Fibroblast of skin of scalp (primary cell): ENCODE results near the gene PCDHA1.
"Not testable (repeated sequence)": the region's sequence is repeated elsewhere in the genome, so short reads cannot be mapped to it uniquely, and the experiment has no call there.

Experiments used
- DNase-seq: peaks from one replicate; pipeline ENCODE4 v3.0.0-alpha.2; 2013

The PCDHA1 gene

GRCh38 chr5:140849831-140850634 is 64.1 kb downstream of the PCDHA1 start:
- DNase-seq = not testable (repeated sequence)

DNA sequence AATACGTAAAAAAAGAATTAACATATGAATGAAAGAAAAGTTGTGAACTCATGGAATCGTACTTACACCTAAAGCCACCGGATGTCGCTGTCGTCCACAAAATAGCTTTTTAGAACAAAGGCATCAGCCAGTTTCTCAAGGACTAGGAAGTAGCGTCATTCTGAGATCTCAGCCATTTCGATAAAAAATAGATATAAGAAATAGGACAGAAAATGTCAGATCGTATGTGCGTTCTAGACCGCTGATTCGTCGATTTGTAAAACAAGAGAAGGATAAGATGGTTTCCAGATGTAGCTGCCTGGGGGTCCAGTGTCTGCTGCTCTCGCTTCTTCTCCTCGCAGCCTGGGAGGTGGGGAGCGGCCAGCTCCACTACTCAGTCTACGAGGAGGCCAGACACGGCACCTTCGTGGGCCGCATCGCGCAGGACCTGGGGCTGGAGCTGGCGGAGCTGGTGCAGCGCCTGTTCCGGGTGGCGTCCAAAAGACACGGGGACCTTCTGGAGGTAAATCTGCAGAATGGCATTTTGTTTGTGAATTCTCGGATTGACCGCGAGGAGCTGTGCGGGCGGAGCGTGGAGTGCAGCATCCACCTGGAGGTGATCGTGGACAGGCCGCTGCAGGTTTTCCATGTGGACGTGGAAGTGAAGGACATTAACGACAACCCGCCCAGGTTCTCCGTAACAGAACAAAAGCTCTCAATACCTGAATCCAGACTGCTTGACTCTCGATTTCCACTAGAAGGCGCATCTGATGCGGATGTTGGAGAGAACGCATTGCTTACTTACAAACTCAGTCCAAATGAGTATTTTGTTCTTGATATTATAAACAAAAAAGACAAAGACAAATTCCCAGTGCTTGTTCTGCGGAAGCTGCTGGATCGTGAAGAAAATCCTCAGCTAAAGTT is 70.1 kb downstream of the PCDHA1 start, which contains the start of gene PCDHA10:
Gene PCDHA10 (plus strand): TSS at position 126 of the 903 bp plus-strand sequence. CDS start 152 bp downstream, at position 278.
- peak; percentile 4 for DNase-seq

GRCh38 chr5:140857177-140857986 is 71.4 kb downstream of the PCDHA1 start:
- no peak for DNase-seq

DNA sequence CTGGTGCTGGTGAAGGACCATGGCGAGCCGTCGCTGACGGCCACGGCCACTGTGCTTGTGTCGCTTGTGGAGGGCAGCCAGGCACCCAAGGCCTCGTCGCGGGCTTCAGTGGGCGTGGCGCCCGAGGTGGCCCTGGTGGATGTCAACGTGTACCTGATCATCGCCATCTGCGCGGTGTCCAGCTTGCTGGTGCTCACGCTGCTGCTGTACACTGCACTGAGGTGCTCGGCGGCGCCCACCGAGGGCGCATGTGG is 72.0 kb downstream of the PCDHA1 start:
- DNase-seq = no peak

DNA sequence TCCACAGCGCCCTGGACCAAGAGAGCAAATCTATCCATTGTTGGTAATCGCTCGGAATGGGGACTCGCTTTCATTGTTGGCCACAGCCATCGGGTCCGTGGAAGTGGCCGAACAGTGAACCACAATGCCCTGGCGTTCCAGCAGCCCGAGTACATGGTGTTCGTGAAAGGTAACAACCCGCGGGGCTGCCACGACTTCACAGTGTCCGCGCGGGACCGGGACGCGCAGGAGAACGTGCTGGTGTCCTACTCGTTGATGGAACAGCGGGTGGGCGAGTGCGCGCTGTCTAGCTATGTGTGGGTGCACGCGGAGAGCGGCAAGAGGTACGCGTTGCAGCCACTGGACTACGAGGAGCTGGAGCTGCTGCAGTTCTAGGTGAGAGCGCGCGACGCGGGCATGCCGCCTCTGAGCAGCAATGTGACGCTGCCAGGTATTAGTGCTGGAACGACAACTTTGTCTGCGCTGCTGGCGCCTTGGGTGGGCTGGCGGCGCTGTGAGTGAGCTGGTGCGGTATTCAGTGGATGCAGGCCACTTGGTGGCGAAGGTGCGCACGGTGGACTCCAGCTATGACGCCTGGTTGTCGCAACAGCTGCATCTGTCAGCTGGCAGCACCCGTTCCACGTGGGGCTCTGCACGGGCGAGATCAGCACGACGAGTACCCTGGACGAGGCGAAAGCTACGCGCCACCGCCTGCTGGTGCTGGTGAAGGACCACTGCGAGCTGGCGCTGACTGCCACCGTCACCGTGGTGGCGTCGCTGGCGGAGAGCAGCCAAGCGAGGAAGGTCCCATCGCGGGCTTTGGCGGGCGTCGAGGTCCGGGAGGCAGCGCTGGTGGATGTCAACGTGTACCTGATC is 76.7 kb downstream of the PCDHA1 start:
- DNase-seq = no peak

DNA sequence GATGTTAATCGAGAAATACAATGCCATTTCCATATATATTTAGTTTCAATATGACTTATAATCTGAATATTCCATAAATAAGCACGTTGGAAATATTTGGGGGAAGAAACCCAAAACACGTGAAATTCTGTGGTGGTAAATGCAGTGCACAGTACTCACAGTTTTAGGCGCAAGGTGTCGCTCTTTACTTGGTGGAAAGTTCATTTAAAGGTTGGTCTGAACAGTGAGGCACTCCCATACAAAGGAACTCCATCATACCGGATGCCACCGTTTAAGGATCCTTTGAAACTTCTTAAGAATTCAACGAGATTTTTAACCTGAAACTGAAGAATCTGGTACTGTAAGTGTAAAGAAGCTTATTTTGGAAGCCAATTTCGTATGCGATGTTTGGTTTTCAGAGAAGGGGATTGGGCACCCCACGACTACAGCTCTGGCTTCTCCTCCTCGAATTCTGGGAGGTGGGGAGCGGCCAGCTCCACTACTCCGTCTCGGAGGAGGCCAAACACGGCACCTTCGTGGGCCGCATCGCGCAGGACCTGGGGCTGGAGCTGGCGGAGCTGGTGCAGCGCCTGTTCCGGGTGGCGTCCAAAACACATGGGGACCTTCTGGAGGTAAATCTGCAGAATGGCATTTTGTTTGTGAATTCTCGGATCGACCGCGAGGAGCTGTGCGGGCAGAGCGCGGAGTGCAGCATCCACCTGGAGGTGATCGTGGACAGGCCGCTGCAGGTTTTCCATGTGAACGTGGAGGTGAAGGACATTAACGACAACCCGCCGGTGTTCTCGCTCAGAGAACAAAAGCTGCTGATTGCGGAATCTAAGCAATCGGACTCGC is 83.0 kb downstream of the PCDHA1 start, which contains the start of gene PCDHA11:
Gene PCDHA11 (plus strand): TSS at position 237 of the 834 bp plus-strand sequence. CDS start 147 bp downstream, at position 384.
- DNase-seq = peak; percentile 4

DNA sequence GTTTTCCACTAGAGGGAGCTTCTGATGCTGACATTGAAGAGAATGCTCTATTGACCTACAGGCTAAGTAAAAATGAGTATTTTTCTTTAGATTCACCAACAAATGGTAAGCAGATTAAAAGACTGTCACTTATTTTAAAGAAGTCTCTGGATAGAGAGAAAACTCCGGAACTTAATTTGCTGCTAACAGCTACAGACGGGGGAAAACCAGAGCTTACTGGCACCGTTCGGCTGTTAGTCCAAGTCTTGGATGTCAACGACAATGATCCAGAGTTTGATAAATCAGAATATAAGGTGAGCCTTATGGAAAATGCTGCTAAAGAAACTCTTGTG is 83.6 kb downstream of the PCDHA1 start:
- DNase-seq = no peak

GRCh38 chr5:140870221-140871201 is 84.6 kb downstream of the PCDHA1 start:
- no peak for DNase-seq

- DNase-seq = no peak
These were observed 89.4 kb downstream of the PCDHA1 start, which contains the start of gene PCDHA12 for GRCh38 chr5:140875085-140876065. TSS of gene PCDHA12 (plus strand) at chr5:140875308. CDS start at chr5:140875473, 165 bp downstream.

DNA sequence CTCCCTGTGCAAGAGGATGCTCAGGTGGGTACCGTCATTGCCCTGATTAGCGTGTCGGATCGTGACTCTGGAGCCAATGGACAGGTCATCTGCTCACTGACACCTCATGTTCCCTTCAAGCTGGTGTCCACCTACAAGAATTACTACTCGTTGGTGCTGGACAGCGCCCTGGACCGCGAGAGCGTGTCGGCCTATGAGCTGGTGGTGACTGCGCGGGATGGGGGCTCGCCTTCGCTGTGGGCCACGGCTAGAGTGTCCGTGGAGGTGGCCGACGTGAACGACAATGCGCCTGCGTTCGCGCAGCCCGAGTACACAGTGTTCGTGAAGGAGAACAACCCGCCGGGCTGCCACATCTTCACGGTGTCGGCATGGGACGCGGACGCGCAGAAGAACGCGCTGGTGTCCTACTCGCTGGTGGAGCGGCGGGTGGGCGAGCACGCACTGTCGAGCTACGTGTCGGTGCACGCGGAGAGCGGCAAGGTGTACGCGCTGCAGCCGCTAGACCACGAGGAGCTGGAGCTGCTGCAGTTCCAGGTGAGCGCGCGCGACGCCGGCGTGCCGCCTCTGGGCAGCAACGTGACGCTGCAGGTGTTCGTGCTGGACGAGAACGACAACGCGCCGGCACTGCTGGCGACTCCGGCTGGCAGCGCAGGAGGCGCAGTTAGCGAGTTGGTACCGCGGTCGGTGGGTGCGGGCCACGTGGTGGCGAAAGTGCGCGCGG is 90.8 kb downstream of the PCDHA1 start:
- DNase-seq = not testable (repeated sequence)

DNA sequence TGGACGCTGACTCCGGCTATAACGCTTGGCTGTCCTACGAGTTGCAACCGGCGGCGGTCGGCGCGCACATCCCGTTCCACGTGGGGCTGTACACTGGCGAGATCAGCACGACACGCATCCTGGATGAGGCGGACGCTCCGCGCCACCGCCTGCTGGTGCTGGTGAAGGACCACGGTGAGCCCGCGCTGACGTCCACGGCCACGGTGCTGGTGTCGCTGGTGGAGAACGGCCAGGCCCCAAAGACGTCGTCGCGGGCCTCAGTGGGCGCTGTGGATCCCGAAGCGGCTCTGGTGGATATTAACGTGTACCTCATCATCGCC is 91.3 kb downstream of the PCDHA1 start:
- DNase-seq = no peak

DNA sequence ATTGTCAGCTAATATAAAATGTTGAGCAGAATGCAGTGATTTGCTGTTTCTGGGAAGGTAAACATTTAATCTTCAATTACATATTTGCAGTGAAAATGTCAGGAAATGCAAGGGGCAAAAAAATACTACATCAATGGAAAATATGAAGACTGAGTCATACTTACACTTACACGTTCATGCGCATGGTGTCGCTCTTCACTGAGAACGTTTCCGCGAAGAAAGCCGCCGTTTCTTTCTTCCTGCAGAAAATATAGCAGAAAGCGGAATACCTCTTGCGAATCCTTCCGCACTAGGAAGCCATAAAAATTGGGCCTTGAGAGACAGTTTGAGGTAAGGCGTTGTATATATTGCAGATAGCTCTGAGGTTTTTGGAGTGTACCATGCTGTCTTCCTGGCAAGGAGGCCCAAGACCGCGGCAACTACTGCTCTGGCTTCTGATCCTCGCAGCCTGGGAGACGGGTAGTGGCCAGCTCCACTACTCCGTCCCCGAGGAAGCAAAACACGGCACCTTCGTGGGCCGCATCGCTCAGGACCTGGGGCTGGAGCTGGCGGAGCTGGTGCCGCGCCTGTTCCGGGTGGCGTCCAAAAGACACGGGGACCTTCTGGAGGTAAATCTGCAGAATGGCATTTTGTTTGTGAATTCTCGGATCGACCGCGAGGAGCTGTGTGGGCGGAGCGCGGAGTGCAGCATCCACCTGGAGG is 96.1 kb downstream of the PCDHA1 start, which contains the start of gene PCDHA13:
Gene PCDHA13 (plus strand): TSS at position 236 of the 702 bp plus-strand sequence. CDS start 145 bp downstream, at position 381.
- DNase-seq = no peak

- DNase-seq = peak; percentile 5
These were observed 96.6 kb downstream of the PCDHA1 start for GRCh38 chr5:140882591-140882899.

DNA sequence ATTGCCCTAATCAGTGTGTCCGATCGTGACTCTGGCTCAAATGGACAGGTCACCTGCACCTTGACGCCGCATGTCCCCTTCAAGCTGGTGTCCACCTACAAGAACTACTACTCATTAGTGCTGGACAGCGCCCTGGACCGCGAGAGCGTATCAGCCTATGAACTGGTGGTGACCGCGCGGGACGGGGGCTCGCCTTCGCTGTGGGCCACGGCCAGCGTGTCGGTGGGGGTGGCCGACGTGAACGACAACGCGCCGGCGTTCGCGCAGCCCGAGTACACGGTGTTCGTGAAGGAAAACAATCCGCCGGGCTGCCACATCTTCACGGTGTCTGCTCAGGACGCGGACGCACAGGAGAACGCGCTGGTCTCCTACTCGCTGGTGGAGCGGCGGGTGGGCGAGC is 97.4 kb downstream of the PCDHA1 start:
- no peak for DNase-seq

DNA sequence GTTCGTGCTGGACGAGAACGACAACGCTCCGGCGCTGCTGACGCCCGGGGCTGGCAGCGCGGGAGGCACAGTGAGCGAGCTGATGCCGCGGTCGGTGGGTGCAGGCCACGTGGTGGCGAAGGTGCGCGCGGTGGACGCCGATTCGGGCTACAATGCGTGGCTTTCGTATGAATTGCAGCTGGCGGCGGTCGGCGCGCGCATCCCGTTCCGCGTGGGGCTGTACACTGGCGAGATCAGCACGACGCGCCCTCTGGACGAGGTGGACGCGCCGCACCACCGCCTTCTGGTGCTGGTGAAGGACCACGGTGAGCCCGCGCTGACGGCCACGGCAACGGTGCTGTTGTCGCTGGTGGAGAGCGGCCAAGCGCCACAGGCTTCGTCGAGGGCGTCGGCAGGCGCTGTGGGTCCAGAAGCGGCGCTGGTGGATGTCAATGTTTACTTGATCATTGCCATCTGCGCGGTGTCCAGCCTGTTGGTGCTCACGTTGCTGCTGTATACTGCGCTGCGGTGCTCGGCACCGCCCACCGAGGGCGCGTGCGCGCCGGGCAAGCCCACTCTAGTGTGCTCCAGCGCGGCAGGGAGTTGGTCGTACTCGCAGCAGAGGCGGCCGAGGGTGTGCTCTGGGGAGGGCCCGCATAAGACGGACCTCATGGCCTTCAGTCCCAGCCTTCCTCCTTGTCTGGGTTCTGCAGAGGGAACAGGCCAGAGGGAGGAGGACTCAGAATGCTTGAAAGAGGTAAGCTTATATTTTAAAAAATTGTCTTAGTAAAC is 98.2 kb downstream of the PCDHA1 start:
- no peak for DNase-seq

- no peak for DNase-seq
These were observed 130.4 kb downstream of the PCDHA1 start for GRCh38 chr5:140916325-140916724.
